Activated T-cell treated with anti-CD3 and anti-CD28 coated beads, Interleukin-2, amount 50 U/mL, for 72 hours (primary cell): ENCODE data around the gene GPD1. TPM values are rescaled to one million over a fixed set of nuclear protein-coding genes. Genes with fewer than 3 reads are reported as not detected.
"Not testable (repeated sequence)": the region's sequence is repeated elsewhere in the genome, so short reads cannot be mapped to it uniquely, and the experiment has no call there.

ENCODE experiments used
- ATAC-seq, 2 donors: fragments of 150-1000 bp; cut with Tn5 transposase; replicated peaks in 1 of 2; 2 replicates each; pipeline ENCODE4 v1.10.0; 2021; ENCODE audit warnings: moderate library complexity in 2 of 2, mild to moderate bottlenecking in 1 of 2
- DNase-seq, 2 donors: peaks; one replicate each; pipeline ENCODE4 v3.0.0; 2021 to 2022; ENCODE audit warnings: mixed read lengths in 1 of 2
- H3K27ac Mint-ChIP-seq: one replicate; pipeline ENCODE4 v1.8.0; 2022; ENCODE audit warnings: mild to moderate bottlenecking, moderate library complexity, mixed read lengths
- H3K27me3 Mint-ChIP-seq: one replicate; pipeline ENCODE4 v1.8.0; 2022; ENCODE audit warnings: low read depth, mixed read lengths
- H3K36me3 Mint-ChIP-seq, 2 donors: one replicate each; pipeline ENCODE4 v1.8.0; 2022; ENCODE audit warnings: mixed read lengths in 2 of 2, mild to moderate bottlenecking in 1 of 2; ENCODE audit not compliant: insufficient read depth in 2 of 2
- H3K4me1 Mint-ChIP-seq: one replicate; pipeline ENCODE4 v1.8.0; 2022; ENCODE audit warnings: low read depth, mixed read lengths
- H3K4me3 Mint-ChIP-seq, 2 donors: one replicate each; pipeline ENCODE4 v1.8.0; 2022; ENCODE audit warnings: mild to moderate bottlenecking in 2 of 2, mixed read lengths in 2 of 2, moderate library complexity in 2 of 2
- H3K9me3 Mint-ChIP-seq, 2 donors: one replicate each; pipeline ENCODE4 v1.8.0; 2022; ENCODE audit warnings: mixed read lengths in 2 of 2
- total RNA-seq, 2 donors: library from RNA; stranded (reverse); gene quantifications; one replicate each; pipeline ENCODE4 v1.2.3, GENCODE V29; 2022

Gene GPD1
- total RNA-seq, 2 donors from 2014 or later = 1.6 to 3.5 TPM

DNA sequence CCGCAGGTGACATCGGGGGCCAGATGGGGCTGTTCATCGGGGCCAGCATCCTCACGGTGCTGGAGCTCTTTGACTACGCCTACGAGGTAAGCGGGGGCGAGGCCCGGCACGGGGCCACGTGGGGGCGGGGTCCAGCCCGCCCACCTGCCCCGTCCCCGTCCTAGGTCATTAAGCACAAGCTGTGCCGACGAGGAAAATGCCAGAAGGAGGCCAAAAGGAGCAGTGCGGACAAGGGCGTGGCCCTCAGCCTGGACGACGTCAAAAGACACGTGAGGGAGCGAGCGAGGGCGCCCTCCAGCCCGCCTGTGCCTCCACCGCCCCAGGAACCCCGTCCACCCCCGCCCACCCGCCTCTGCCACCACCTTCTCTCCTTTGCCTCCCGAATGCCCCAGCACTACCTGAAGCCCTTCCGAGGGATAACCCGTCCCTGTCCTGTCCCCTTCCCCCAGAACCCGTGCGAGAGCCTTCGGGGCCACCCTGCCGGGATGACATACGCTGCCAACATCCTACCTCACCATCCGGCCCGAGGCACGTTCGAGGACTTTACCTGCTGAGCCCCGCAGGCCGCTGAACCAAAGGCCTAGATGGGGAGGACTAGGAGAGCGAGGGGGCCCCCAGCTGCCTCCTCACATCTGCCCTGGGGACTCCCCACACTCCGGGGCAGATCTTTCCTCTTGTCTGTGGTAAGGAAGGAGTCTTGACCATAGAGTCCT, 22.6 kb upstream of the GPD1 start:
- Mint-ChIP-seq H3K4me3 (no peak overlapping the region), H3K9me3 (no peaks in the 10 kb centered on the region), H3K36me3 (no peaks in the 10 kb centered on the region), H3K27ac (no peak overlapping the region), H3K27me3 (no peaks in the 10 kb centered on the region), H3K4me1 (peaks cover 28% of the 10 kb centered on the region)
- ATAC-seq = no peak
- no peak for DNase-seq

DNA sequence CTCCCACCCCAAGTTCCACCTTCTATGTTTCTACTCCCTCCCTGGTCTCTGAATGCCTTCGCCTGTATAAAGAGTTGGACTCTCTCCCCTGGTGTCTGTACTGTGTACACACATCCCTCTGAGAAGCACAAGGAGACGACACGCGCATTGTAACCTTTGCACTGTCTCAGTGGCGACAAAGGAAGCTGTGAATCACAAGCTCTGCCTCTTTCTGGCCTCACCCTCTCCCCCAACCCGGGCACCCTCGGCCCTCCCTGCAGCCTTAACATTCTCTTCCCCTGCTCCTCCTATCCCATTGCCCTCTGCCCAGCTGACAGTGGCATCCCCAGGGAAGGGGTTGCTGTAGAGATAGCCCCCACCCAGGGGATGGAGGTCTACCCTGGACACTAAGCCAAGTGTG, 21.2 kb upstream of the GPD1 start:
- peaks cover 42% of the 10 kb centered on the region for H3K4me1 Mint-ChIP-seq
- peak overlapping the region; percentile 15 for H3K27ac Mint-ChIP-seq
- H3K9me3 Mint-ChIP-seq = no peaks in the 10 kb centered on the region
- H3K27me3 Mint-ChIP-seq = no peaks in the 10 kb centered on the region
- no peak for DNase-seq
- H3K36me3 Mint-ChIP-seq = peaks cover 0 to 2% of the 10 kb centered on the region in 2 donors
- no peak overlapping the region for H3K4me3 Mint-ChIP-seq
- no peak for ATAC-seq

DNA sequence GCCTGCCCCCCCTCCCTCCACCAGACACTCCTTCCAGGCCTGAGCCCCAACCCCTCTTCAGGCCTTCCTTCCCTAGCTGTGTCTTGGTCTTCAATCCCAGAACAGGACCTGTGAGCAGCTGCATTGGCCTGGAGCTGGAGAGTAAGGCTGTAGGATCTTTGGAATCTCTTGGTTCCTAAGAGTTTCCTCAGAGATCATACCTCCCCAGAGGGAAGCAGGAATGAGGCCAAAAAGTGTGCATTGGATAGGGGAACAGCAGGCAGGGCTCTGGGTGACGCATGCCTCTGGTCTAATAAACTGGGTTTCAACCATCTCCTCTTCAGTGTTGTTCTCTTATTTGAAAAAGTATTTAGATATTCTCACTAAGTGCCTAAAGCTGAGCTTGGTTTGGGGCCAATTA, 20.5 kb upstream of the GPD1 start:
- Mint-ChIP-seq H3K36me3 (peaks cover 1 to 5% of the 10 kb centered on the region in 2 donors), H3K4me1 (peaks cover 48% of the 10 kb centered on the region), H3K27me3 (no peaks in the 10 kb centered on the region), H3K4me3 (peak overlapping the region; percentile 86 to 89), H3K9me3 (no peaks in the 10 kb centered on the region), H3K27ac (peak overlapping the region; percentile 82)
- ATAC-seq (no peak), DNase-seq (no peak)

DNA sequence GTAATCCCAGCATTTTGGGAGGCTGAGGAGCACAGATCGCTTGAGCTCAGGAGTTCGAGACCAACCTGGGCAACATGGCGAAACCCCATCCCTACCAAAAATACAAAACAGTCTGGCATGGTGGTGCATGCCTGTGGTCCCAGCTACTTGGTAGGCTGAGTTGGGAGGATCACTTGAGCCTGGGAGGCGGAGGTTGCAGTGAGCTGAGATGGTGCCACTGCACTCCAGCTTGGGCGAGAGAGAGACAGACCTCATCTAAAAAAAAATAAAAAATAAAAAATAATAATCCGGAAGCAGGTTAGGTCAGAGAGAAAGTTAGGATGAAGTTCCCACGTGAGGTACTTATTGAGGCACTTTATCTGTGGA, 19.4 kb upstream of the GPD1 start:
- H3K9me3 Mint-ChIP-seq, ATAC-seq, H3K27me3 Mint-ChIP-seq, H3K36me3 Mint-ChIP-seq, DNase-seq: not testable (repeated sequence)
- peak overlapping the region; percentile 86 to 93 for H3K4me3 Mint-ChIP-seq
- H3K4me1 Mint-ChIP-seq = peaks cover 56% of the 10 kb centered on the region
- peak overlapping the region; percentile 96 for H3K27ac Mint-ChIP-seq

DNA sequence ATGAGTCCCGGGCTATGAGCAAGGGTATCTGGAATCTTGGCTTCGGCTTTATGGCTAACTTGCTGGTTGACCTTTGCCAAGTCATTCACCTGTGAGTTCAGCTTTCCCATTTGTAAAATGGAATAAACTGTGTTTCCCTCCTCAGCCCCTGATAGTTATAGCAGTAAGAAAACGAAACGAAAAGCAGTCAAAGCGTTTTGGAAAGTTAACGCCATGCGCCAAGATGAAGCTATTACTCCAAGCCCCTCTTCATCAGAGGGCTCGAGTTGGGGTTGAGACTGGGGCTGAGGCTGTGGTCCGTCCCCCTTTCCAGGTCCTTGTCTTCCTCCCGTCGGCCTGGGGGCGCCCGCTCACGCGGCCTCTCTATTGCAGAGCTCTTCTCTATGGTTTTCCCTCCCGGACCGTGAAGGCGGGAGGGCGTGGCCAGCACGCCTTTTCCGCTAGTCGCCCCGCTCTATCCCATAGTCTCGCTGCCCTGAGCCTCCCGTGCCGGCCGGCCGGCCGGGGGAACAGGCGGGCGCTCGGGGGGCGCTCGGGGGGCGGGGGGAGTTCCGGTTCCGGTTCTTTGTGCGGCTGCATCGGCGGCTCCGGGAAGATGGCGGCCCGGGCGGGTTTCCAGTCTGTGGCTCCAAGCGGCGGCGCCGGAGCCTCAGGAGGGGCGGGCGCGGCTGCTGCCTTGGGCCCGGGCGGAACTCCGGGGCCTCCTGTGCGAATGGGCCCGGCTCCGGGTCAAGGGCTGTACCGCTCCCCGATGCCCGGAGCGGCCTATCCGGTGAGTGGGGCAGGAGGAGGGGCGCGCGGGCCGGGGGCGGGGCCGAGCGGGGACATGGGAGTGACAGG, 18.8 kb upstream of the GPD1 start, which contains the start of gene SMARCD1:
Gene SMARCD1 (plus strand): TSS at position 568 of the 840 bp plus-strand sequence. CDS start 28 bp downstream, at position 596.
- Mint-ChIP-seq H3K4me3 (peak within 1 kb of the TSS; percentile 92 to 93), H3K27me3 (no peaks in the 10 kb centered on the region), H3K36me3 (peaks cover 2 to 9% of the 10 kb centered on the region in 2 donors), H3K27ac (peak within 1 kb of the TSS; percentile 96), H3K4me1 (peaks cover 56% of the 10 kb centered on the region), H3K9me3 (no peaks in the 10 kb centered on the region)
- DNase-seq (peak; percentile 87 to 90), ATAC-seq (peak; percentile 86 to 91)

DNA sequence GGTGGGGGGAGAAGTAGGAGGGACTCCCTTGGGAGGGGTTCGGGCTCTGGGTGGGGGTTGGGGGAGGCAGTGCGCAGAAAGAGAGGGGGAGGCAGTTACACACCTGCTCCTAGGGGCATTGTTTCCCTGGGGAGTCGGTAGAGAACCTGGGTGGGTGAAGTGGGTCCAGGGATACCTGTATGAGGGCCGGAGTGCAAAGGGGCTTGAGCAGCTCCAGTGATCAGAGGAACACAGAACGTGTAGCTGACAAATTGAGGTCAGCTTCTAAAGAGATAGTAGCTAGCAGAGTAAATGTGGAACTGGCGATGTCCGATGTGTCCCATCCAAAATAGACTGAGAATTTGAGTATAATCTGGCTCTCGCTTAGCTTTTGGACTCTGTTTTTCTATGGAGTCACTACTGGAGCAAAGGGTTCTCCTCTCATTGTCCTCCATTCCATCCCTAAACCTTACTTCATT, 18.2 kb upstream of the GPD1 start:
- ATAC-seq = no peak
- Mint-ChIP-seq H3K4me3 (peak overlapping the region; percentile 92 to 93), H3K36me3 (peaks cover 3 to 10% of the 10 kb centered on the region in 2 donors), H3K27me3 (no peaks in the 10 kb centered on the region), H3K4me1 (peaks cover 56% of the 10 kb centered on the region), H3K9me3 (no peaks in the 10 kb centered on the region), H3K27ac (peak overlapping the region; percentile 93)
- no peak for DNase-seq

DNA sequence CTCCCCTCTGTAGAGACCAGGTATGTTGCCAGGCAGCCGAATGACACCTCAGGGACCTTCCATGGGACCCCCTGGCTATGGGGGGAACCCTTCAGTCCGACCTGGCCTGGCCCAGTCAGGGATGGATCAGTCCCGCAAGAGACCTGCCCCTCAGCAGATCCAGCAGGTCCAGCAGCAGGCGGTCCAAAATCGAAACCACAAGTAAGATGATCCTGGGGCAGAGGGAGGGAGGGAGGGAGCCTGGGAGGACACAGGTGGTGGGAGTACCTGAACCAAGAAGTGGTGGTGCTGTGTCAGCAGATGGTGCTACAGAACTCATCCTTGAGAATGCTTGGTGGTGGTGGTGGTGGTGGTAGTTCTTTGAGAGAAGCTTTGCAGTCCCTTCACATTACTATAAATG, 17.7 kb upstream of the GPD1 start:
- Mint-ChIP-seq H3K27me3 (no peaks in the 10 kb centered on the region), H3K27ac (peak overlapping the region; percentile 93), H3K9me3 (no peaks in the 10 kb centered on the region), H3K4me1 (peaks cover 56% of the 10 kb centered on the region), H3K4me3 (peak overlapping the region; percentile 92 to 93), H3K36me3 (peaks cover 3 to 13% of the 10 kb centered on the region in 2 donors)
- DNase-seq (no peak), ATAC-seq (no peak)

DNA sequence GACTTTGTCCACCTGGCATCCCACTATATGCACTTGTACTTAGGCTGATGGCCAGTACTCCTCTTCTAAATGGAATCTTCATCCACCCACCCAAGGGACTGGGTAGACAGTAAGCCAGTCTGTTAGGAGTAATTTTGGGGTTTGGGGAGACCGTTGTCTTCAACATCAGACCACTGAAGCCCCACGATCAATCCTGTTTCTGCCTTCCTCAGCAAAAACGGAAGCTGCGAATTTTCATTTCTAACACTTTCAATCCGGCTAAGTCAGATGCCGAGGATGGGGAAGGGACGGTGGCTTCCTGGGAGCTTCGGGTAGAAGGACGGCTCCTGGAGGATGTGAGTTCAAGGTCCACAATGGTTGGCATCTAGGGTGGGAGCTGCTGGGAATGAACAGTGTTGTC, 16.7 kb upstream of the GPD1 start:
- H3K27ac Mint-ChIP-seq = peak overlapping the region; percentile 96
- H3K27me3 Mint-ChIP-seq = no peaks in the 10 kb centered on the region
- peak overlapping the region in 1 of 2 donors; percentile 78 for H3K4me3 Mint-ChIP-seq
- DNase-seq = no peak
- H3K4me1 Mint-ChIP-seq = peaks cover 55% of the 10 kb centered on the region
- no peaks in the 10 kb centered on the region for H3K9me3 Mint-ChIP-seq
- peaks cover 6 to 15% of the 10 kb centered on the region in 2 donors for H3K36me3 Mint-ChIP-seq
- ATAC-seq = no peak

DNA sequence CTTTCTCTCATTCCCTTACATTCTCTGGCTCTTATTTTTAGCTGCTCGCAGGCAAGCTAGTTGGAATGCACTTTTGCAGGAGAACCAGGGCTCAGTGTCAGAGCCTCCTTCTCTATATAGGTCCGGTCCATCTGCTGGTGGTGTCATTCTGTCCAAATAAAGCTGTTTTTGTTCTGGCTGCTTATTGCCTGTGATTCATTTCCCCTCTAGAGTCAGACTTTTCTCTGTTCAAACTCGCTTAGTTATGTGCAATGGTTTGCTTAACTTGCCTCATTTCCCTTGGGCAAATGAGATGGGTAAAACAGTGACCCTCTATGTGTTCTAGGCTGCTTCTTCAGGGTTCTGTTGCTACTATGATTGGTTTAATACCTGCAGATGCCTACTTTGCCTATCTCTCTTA, 15.8 kb upstream of the GPD1 start:
- H3K4me3 Mint-ChIP-seq = peak overlapping the region; percentile 41 to 78

DNA sequence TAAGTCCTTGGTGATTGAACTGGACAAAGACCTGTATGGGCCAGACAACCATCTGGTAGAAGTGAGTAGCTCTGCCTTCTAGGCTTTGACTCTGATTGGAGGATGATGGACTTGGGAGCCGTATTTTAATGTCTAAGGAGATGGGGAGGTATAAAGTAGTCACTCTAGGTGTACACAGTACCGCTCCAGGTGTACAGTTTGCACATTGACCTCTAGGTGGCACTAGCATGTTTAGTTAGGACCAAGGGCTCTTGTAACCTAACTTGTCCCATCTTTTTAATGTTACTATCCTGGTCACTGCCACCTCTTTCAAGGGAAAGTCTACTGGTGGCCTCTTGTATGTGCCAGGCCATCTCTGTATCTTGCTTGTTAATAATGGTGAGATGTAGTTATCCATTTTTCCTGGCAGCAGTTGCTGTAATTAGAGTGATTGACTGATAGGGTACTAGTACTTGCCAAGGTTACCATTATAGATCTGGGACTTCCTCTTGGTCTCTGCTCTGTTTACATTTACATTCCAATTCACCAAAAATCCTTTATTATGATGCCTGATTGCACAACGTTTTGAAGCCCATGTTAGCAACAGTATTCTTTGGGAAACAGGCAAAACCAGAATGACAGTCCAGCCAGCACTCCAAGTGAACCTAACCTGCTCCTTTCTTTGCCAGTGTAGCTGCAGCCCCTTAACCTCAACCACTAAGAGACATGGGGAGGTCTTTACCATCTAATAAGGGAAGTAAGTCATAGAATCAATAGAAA, 15.1 kb upstream of the GPD1 start:
- DNase-seq = peak; percentile 63 to 66
- peak overlapping the region; percentile 41 to 78 for H3K4me3 Mint-ChIP-seq

More for the DNA sequence above, 15.8 kb upstream of the GPD1 start:
- ATAC-seq = peak; percentile 3 to 18
- peaks cover 6 to 15% of the 10 kb centered on the region in 2 donors for H3K36me3 Mint-ChIP-seq
- H3K27ac Mint-ChIP-seq = peak overlapping the region; percentile 96
- no peaks in the 10 kb centered on the region for H3K27me3 Mint-ChIP-seq
- H3K9me3 Mint-ChIP-seq = no peaks in the 10 kb centered on the region
- no peak for DNase-seq
- peaks cover 48% of the 10 kb centered on the region for H3K4me1 Mint-ChIP-seq

DNA sequence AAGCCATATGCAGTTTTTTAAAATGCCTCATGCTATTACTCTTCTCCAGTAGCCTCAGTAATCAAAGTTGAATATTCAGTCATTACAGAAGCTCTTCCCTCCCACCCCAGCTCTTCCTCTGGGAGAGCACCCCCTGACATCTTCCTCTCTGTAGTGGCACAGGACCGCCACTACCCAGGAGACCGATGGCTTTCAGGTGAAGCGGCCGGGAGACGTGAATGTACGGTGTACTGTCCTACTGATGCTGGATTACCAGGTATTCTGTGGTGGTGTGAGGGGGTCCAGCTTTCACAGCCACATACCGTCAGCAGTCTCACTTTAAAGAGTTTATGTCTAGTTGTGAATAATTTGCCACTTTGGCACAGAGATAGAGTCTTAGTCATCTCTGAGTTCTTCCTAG, 14.1 kb upstream of the GPD1 start:
- no peaks in the 10 kb centered on the region for H3K27me3 Mint-ChIP-seq
- no peak for DNase-seq
- no peak overlapping the region for H3K4me3 Mint-ChIP-seq
- no peaks in the 10 kb centered on the region for H3K9me3 Mint-ChIP-seq
- no peak overlapping the region for H3K27ac Mint-ChIP-seq
- peaks cover 6 to 16% of the 10 kb centered on the region in 2 donors for H3K36me3 Mint-ChIP-seq
- peaks cover 39% of the 10 kb centered on the region for H3K4me1 Mint-ChIP-seq
- ATAC-seq = no peak

More for the DNA sequence above, 15.1 kb upstream of the GPD1 start:
- Mint-ChIP-seq H3K27me3 (no peaks in the 10 kb centered on the region), H3K27ac (peak overlapping the region; percentile 96), H3K4me1 (peaks cover 42% of the 10 kb centered on the region), H3K36me3 (peaks cover 6 to 15% of the 10 kb centered on the region in 2 donors), H3K9me3 (no peaks in the 10 kb centered on the region)
- peak; percentile 33 to 37 for ATAC-seq

DNA sequence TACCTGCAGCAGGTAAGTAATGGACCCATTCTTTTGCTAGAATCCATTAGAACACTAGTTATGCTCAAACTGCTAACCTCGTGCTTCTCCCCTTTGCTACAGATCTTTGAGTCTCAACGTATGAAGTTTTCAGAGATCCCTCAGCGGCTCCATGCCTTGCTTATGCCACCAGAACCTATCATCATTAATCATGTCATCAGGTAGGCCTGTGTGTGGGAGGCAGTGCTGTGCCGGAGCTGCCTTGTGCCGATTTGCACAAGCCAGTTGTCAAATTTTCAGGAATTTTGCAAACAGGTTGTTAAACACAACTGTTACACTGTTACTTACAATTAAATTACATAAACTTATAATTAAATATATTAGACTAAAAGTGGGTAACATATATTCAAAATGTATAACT, 13.4 kb upstream of the GPD1 start:
- H3K4me1 Mint-ChIP-seq = peaks cover 37% of the 10 kb centered on the region
- ATAC-seq = no peak
- H3K9me3 Mint-ChIP-seq = no peaks in the 10 kb centered on the region
- H3K4me3 Mint-ChIP-seq = no peak overlapping the region
- H3K27ac Mint-ChIP-seq = no peak overlapping the region
- DNase-seq = no peak
- H3K36me3 Mint-ChIP-seq = peaks cover 6 to 17% of the 10 kb centered on the region in 2 donors
- no peaks in the 10 kb centered on the region for H3K27me3 Mint-ChIP-seq
